ENCODE results near the gene GPR6.

The GPR6 gene

DNA sequence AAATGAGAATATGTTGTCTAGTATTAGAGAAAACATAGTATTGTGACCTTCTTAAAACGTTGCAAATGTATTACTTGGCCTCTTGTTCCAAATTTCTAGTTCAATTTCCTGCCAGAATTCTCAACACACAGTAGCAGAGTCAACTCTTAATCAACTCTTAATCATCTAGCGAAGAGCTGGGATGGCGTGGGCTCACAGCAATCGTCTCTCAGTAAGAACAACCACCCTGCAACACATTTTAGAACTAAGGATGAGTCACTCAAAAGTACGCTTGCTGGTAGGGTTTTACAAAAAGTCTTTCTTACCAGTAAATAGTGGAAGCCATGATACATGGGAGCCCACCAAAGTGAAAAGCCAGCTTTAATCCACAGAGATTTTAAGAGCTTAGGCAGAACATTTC, 24.6 kb downstream of the GPR6 start:
- DNase-seq: no peak

GRCh38 chr6:110013386-110013785, 35.3 kb downstream of the GPR6 start:
- no peak for DNase-seq

- no peak for DNase-seq
Measured at GRCh38 chr6:110015206-110015605, 37.1 kb downstream of the GPR6 start.

DNA sequence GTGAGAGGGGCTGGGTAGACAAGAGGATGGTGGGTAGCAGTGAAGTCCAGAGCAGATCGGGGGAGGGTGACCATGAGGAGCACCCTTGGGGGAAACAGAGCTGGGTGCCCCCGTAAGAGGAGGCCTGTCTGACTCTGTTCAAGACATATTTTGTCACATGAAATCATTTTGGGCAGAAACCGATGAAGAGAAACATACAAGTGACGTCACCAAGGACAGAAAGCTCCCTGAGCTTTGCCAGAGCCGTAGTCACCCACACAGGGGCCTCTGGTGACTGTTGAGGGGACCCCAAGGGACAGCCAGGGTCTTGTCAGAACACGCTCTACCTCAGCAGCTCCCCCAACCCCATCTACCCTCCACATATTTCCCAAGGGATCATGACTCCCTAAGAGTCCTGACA, 39.2 kb downstream of the GPR6 start:
- no peak for DNase-seq

GRCh38 chr6:110017946-110018345, 39.8 kb downstream of the GPR6 start:
- no peak for DNase-seq

DNA sequence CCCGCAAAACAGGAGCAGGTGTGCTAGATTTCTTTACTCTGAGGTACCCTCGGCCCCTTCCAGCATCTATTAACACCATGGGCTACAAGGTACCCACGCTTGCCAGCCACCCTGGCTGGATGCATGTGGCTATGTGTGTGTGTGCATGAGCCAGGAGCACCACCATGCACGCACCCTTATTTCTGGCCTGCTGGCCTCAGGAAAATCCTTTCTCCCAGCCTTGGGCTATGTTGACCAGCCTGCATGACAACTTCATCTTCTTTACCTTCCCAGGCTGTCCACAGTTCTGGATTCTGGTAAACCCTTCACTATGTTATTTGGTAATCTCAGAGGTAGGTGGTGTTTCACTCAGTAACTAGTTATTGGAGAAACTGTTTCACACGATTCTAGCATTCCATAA, 40.4 kb downstream of the GPR6 start:
- DNase-seq: no peak

GRCh38 chr6:110020888-110021287, 42.8 kb downstream of the GPR6 start:
- no peak for DNase-seq

- no peak for DNase-seq
Measured at GRCh38 chr6:110029144-110029543, 51.0 kb downstream of the GPR6 start.
